ENCODE results near the gene KCNK1. TPM values are rescaled to one million over a fixed set of nuclear protein-coding genes. Genes with fewer than 3 reads are reported as not detected.

Gene KCNK1
- total and polyA plus RNA-seq, 2 of the 8 experiments (the other 6 are each of a cell fraction or from before 2014, with no cell fraction given) = 11.9 to 16.5 TPM

GRCh38 chr1:233620065-233620464 is 6.2 kb downstream of the KCNK1 start:
- Histone ChIP-seq H2BK120ac (replicated peaks; ENCODE audit: low read depth, low read length) (no peak overlapping the region), H3K79me1 (ENCODE audit: low read depth, low read length) (peaks cover 4% of the 10 kb centered on the region; the same call in 1 of the 2 replicates), H3K18ac (ENCODE audit: extremely low read depth, low read length) (no peak overlapping the region), H3K27me3 (replicated peaks in 1 of 4; ENCODE audit: control insufficient read depth in 3 of 4, extremely low read depth in 1 of 4, insufficient read depth in 3 of 4, low read length in 3 of 4) (0 out of 7 replicates have a peak, but pooled peaks cover 0 to 5% (median 0%) of the 10 kb centered on the region in 4 experiments), H3K14ac (ENCODE audit: insufficient read length) (no peak overlapping the region), H3K79me2 (ENCODE audit: control insufficient read depth in 1 of 2, insufficient read depth in 2 of 2, low read length in 2 of 2) (peaks cover 0 to 48% of the 10 kb centered on the region in 2 experiments; a peak in 2 of 4 replicates), H3K56ac (replicated peaks; ENCODE audit: insufficient read length, low read depth, low read length) (no peak overlapping the region), H3K4me3 (ENCODE audit: extremely low read depth in 1 of 4, insufficient read depth in 2 of 4, low read depth in 3 of 4, low read length in 4 of 4) (no peak overlapping the region), H3K9ac (replicated peaks in 1 of 4; ENCODE audit: extremely low read depth in 1 of 4, low read depth in 3 of 4, low read length in 3 of 4) (no peak overlapping the region), H3K4ac (replicated peaks; ENCODE audit: insufficient read length, low read depth, low read length) (no peak overlapping the region), H3K4me1 (replicated peaks in 1 of 4; ENCODE audit: control insufficient read depth in 3 of 4, insufficient read depth in 4 of 4, low read length in 3 of 4) (peaks cover 0 to 3% (median 0%) of the 10 kb centered on the region in 4 experiments; a peak in 1 of 7 replicates), H3K23ac (ENCODE audit: insufficient read length) (no peak overlapping the region), H2BK12ac (ENCODE audit: low read depth, low read length) (no peak overlapping the region), H2AFZ (ENCODE audit: low read length) (no peak overlapping the region), H3K27ac (ENCODE audit: low read depth, low read length) (no peak overlapping the region), H4K5ac (ENCODE audit: insufficient read length, low read depth, low read length) (no peak overlapping the region), H2AK5ac (ENCODE audit: low read depth, low read length) (no peak overlapping the region), H3K23me2 (ENCODE audit: low read depth, low read length) (peaks cover 3% of the 10 kb centered on the region), H4K91ac (replicated peaks; ENCODE audit: insufficient read length, low read length) (no peak overlapping the region), H3K4me2 (ENCODE audit: insufficient read depth in 1 of 2, low read depth in 2 of 2, low read length in 2 of 2) (no peak overlapping the region), H3K36me3 (ENCODE audit: control insufficient read depth in 2 of 4, insufficient read depth in 4 of 4, low read length in 3 of 4) (no peaks in the 10 kb centered on the region; a peak in 1 of 8 replicates), H3K9me3 (ENCODE audit: insufficient read depth in 2 of 2, low read depth in 1 of 2, low read length in 1 of 2) (no peaks in the 10 kb centered on the region), H4K8ac (ENCODE audit: extremely low read depth, insufficient read depth, low read length) (no peak overlapping the region), H2BK5ac (ENCODE audit: low read depth, low read length) (no peak overlapping the region), H2BK20ac (ENCODE audit: low read length) (no peak overlapping the region), H4K20me1 (replicated peaks in 1 of 2; ENCODE audit: control insufficient read depth in 1 of 2, insufficient read depth in 2 of 2, low read length in 2 of 2) (no peaks in the 10 kb centered on the region), H2BK15ac (ENCODE audit: low read length) (no peak overlapping the region)
- 94% methylated on average over 2 of the region's 2 CpGs; no CpG with 5 or more reads in 1 of the 2 experiments for WGBS, 2 experiments (ENCODE audit: extremely low coverage in 1 of 2, insufficient coverage in 1 of 2, insufficient read length in 1 of 2, insufficient replicate concordance in 2 of 2, low coverage in 1 of 2, low lambda C conversion rate in 2 of 2, missing lambda C conversion rate in 1 of 2)
- POLR2A ChIA-PET (ENCODE audit: partially characterized antibody) = no interaction called here
- no peak for FAIRE-seq
- no peak for DNase-seq (ENCODE audit: low read depth in 1 of 2, low spot score in 2 of 2)
- CTCF ChIA-PET (ENCODE audit: partially characterized antibody) = interaction anchor here (0.6 to 1.7 kb wide), 4 partner anchors 48 to 256 kb away, joined by 3 to 5 read pairs (median 4); no protein-coding TSS in a partner anchor
- TF ChIP-seq CHD2 (IDR thresholded peaks at IDR 0.05; ENCODE audit: low read length) = no peak
- no peak for TF ChIP-seq RFX5 (IDR thresholded peaks at IDR 0.05; ENCODE audit: borderline replicate concordance, low read depth, low read length)
- no peak for TF ChIP-seq CTBP2 (IDR thresholded peaks at IDR 0.05; ENCODE audit: borderline replicate concordance, insufficient read depth, insufficient read length, low read length)
- TF ChIP-seq ASH2L (IDR thresholded peaks at IDR 0.05; ENCODE audit: low read length) = no peak
- TF ChIP-seq CBX5 (IDR thresholded peaks at IDR 0.05; ENCODE audit: low read depth, low read length) = no peak
- no peak for TF ChIP-seq SIX5 (IDR thresholded peaks at IDR 0.05; ENCODE audit: low read depth, low read length)
- no peak for TF ChIP-seq POLR2AphosphoS5 (IDR thresholded peaks at IDR 0.05; ENCODE audit: low read depth, low read length)
- no peak for TF ChIP-seq GABPA (IDR thresholded peaks at IDR 0.05; ENCODE audit: borderline replicate concordance, insufficient read depth, low read length)
- no peak for TF ChIP-seq NANOG (IDR thresholded peaks at IDR 0.05; ENCODE audit: insufficient read depth, low read depth, low read length, poor library complexity, severe bottlenecking)
- no peak for TF ChIP-seq GTF2F1 (IDR thresholded peaks at IDR 0.05; ENCODE audit: borderline replicate concordance, low read depth, low read length)

Measured in H1 (cell line).